H1 (cell line): ENCODE results near the gene DDR1. TPM values are rescaled to one million over a fixed set of nuclear protein-coding genes. Genes with fewer than 3 reads are reported as not detected.
A peak's percentile ranks its signal among the peaks of the same experiment; 100 is the strongest.

ENCODE experiments used
- ASH2L ChIP-seq: fragments of 200-600, 300-600 bp; sonication (generic); IDR thresholded peaks from one replicate; pipeline ENCODE4 v1.7.1; 2017; ENCODE audit warnings: low read length
- BACH1 ChIP-seq: IDR thresholded peaks from 2 replicates; pipeline ENCODE4 v1.6.1; 2012; ENCODE audit warnings: low read length, improper control_type of control experiment
- CEBPB ChIP-seq: IDR thresholded peaks from 2 replicates; pipeline ENCODE4 v1.6.1; 2012; ENCODE audit warnings: low read depth, low read length
- CREB1 ChIP-seq: IDR thresholded peaks from 2 replicates; pipeline ENCODE4 v1.6.1; 2012; ENCODE audit warnings: inconsistent platforms
- CTCF ChIP-seq, 3 experiments: IDR thresholded peaks; 1 replicate in 2 of 3; 2 replicates in 1 of 3; pipeline versions ENCODE4 v1.5.1 to v1.6.1; 2011; ENCODE audit warnings: low read length in 3 of 3, mild to moderate bottlenecking in 3 of 3, inconsistent platforms in 2 of 3, low read depth in 1 of 3, moderate library complexity in 1 of 3; ENCODE audit not compliant: insufficient read depth in 1 of 3; ENCODE audit errors: control extremely low read depth in 1 of 3
- EP300 ChIP-seq, 2 experiments: IDR thresholded peaks; 1 replicate in 1 of 2; 2 replicates in 1 of 2; pipeline ENCODE4 v1.6.1; 2011 to 2012; ENCODE audit warnings: low read depth in 2 of 2, low read length in 2 of 2, mild to moderate bottlenecking in 2 of 2, borderline replicate concordance in 1 of 2, inconsistent platforms in 1 of 2, moderate library complexity in 1 of 2
- EZH2 ChIP-seq: fragments of 200-600 bp; sonication (generic); IDR thresholded peaks from 2 replicates; pipeline ENCODE4 v1.7.1; 2012; ENCODE audit warnings: low read depth, mild to moderate bottlenecking, moderate library complexity, low read length, inconsistent platforms; ENCODE audit not compliant: severe bottlenecking
- GTF2F1 ChIP-seq: IDR thresholded peaks from 2 replicates; pipeline ENCODE4 v1.6.1; 2012; ENCODE audit warnings: low read depth, low read length, improper control_type of control experiment, borderline replicate concordance
- HDAC2 ChIP-seq, 2 experiments: fragments of 300-600 bp in 1 of 2; sonication (generic) in 1 of 2; IDR thresholded peaks; 2 replicates each; pipeline ENCODE4 v1.6.1; 2011 to 2012; ENCODE audit warnings: low read depth in 2 of 2, low read length in 2 of 2, mild to moderate bottlenecking in 2 of 2, moderate library complexity in 2 of 2, borderline replicate concordance in 1 of 2, inconsistent platforms in 1 of 2
- KDM1A ChIP-seq: fragments of 200-600, 300-600 bp; sonication (generic); IDR thresholded peaks from 2 replicates; pipeline ENCODE4 v1.7.1; 2016; ENCODE audit warnings: mild to moderate bottlenecking, low read length, borderline replicate concordance
- KDM5A ChIP-seq: fragments of 200-600 bp; IDR thresholded peaks from 2 replicates; pipeline ENCODE4 v1.7.1; 2012; ENCODE audit warnings: mild to moderate bottlenecking, low read length, inconsistent platforms, mixed read lengths
- MAX ChIP-seq: IDR thresholded peaks from 2 replicates; pipeline ENCODE4 v1.6.1; 2012; ENCODE audit warnings: inconsistent platforms
- PHF8 ChIP-seq: fragments of 200-600 bp; sonication (generic); conservative IDR thresholded peaks from 2 replicates; pipeline ENCODE4 v1.7.1; 2012; ENCODE audit warnings: low read depth, mild to moderate bottlenecking, inconsistent platforms, low read length, moderate library complexity
- POU5F1 ChIP-seq: IDR thresholded peaks from 2 replicates; pipeline ENCODE4 v1.6.1; 2011; ENCODE audit warnings: low read depth, mild to moderate bottlenecking, low read length, moderate library complexity
- SAP30 ChIP-seq: fragments of 300-600 bp; sonication (generic); IDR thresholded peaks from 2 replicates; pipeline ENCODE4 v1.7.1; 2012; ENCODE audit warnings: low read length, moderate library complexity, mild to moderate bottlenecking, inconsistent platforms; ENCODE audit not compliant: insufficient read depth, insufficient replicate concordance
- SIN3A ChIP-seq, 2 experiments: IDR thresholded peaks in 1 of 2; conservative IDR thresholded peaks in 1 of 2; 2 replicates each; pipeline ENCODE4 v1.6.1; 2011 to 2012; ENCODE audit warnings: low read length in 2 of 2, improper control_type of control experiment in 1 of 2, low read depth in 1 of 2, mild to moderate bottlenecking in 1 of 2
- SIRT6 ChIP-seq: IDR thresholded peaks from one replicate; pipeline ENCODE4 v1.7.1; 2012; ENCODE audit warnings: low read length, inconsistent platforms
- SP1 ChIP-seq: IDR thresholded peaks from 2 replicates; pipeline ENCODE4 v1.6.1; 2011; ENCODE audit warnings: low read depth, low read length
- TAF1 ChIP-seq: IDR thresholded peaks from 2 replicates; pipeline ENCODE4 v1.6.1; 2011; ENCODE audit warnings: mild to moderate bottlenecking, low read depth, low read length
- TAF7 ChIP-seq: optimal IDR thresholded peaks from 2 replicates; pipeline ENCODE3; 2011; ENCODE audit warnings: low read depth, mild to moderate bottlenecking, inconsistent platforms, low read length, moderate library complexity, borderline replicate concordance
- YY1 ChIP-seq: IDR thresholded peaks from 2 replicates; pipeline ENCODE4 v1.6.1; 2011; ENCODE audit warnings: low read depth, mild to moderate bottlenecking, low read length
- polyA plus RNA-seq, 7 experiments: library from polyadenylated mRNA; depleted of rRNA in 3 of 7; stranded (reverse) in 5 of 7; unstranded in 2 of 7; fragments of >200 nt in 5 of 7; fragments of 200-250 nt in 2 of 7; gene quantifications; 1 replicate in 5 of 7; 2 replicates in 1 of 7; 4 replicates in 1 of 7; pipeline versions ENCODE4 v1.2.1 to v1.2.3, GENCODE V29; 2011 to 2013; ENCODE audit warnings: missing spikeins in 2 of 7, mixed read lengths in 2 of 7
- total RNA-seq: library from RNA; stranded (reverse); fragmentation: NEBNext Ultra II Directional; extraction: Animal tissue kit (Norgen Biotek cat#: 25700); gene quantifications from 2 replicates; pipeline ENCODE4 v1.2.1, GENCODE V29; 2021

The DDR1 gene
- total and polyA plus RNA-seq, 2 of the 8 experiments (the other 6 are each of a cell fraction or from before 2014, with no cell fraction given), result 99.4 to 181 TPM

- TF ChIP-seq CEBPB (no peak), PHF8 (no peak), CTCF (IDR thresholded peaks at IDR 0.05; ENCODE audit: control extremely low read depth in 1 of 3, insufficient read depth in 1 of 3, low read depth in 1 of 3, low read length in 3 of 3) (peak; percentile 48 to 62 (median 61)), EP300 (IDR thresholded peaks at IDR 0.05; ENCODE audit: borderline replicate concordance in 1 of 2, low read depth in 2 of 2, low read length in 2 of 2) (0 out of 3 replicates have a peak, but pooled peaks of 1 of the 2 experiments have one; percentile 44), HDAC2 (IDR thresholded peaks at IDR 0.05; ENCODE audit: borderline replicate concordance in 1 of 2, low read depth in 2 of 2, low read length in 2 of 2) (no peak), GTF2F1 (no peak), SIRT6 (no peak), EZH2 (no peak), SIN3A (conservative IDR thresholded peaks at IDR 0.05 in 1 of 2, IDR thresholded peaks at IDR 0.05 in 1 of 2; ENCODE audit: low read depth in 1 of 2, low read length in 2 of 2) (no peak), POU5F1 (no peak), TAF1 (0 out of 2 replicates have a peak, but pooled peaks have one; percentile 40), TAF7 (no peak), ASH2L (peak; percentile 18), SAP30 (no peak), BACH1 (no peak), SP1 (0 out of 2 replicates have a peak, but pooled peaks have one; percentile 60), MAX (peak; percentile 15; the same call in 1 of the 2 replicates), YY1 (peak; percentile 83), KDM1A (0 out of 2 replicates have a peak, but pooled peaks have one; percentile 93), CREB1 (no peak), KDM5A (no peak)
These were observed 58.2 kb downstream of the DDR1 start (continued) for GRCh38 chr6:30942338-30943060.
